Measurements from ENCODE around the gene ADAM11.

The ADAM11 gene

GRCh38 chr17:44749076-44749979 is 9.5 kb upstream of the ADAM11 start:
- TF ChIP-seq CTCF (IDR thresholded peaks at IDR 0.05; ENCODE audit: low read depth, low read length), result no peak
- no peaks in the 10 kb centered on the region for H3K9me3 ChIP-seq (ENCODE audit: severe bottlenecking)
- no peak for DNase-seq
- peaks cover 45% of the 10 kb centered on the region for H3K36me3 ChIP-seq
- peak overlapping the region; percentile 41 for H3K27ac ChIP-seq
- H3K27me3 ChIP-seq (ENCODE audit: insufficient read depth, low read depth, severe bottlenecking), result no peaks in the 10 kb centered on the region
- no peak overlapping the region for H3K4me3 ChIP-seq (ENCODE audit: low read depth, low read length)

GRCh38 chr17:44749980-44750318 is 8.8 kb upstream of the ADAM11 start:
- Histone ChIP-seq H3K36me3 (peaks cover 45% of the 10 kb centered on the region), H3K27ac (peak overlapping the region; percentile 41), H3K9me3 (ENCODE audit: severe bottlenecking) (no peaks in the 10 kb centered on the region), H3K4me3 (ENCODE audit: low read depth, low read length) (no peak overlapping the region), H3K27me3 (ENCODE audit: insufficient read depth, low read depth, severe bottlenecking) (no peaks in the 10 kb centered on the region)
- no peak for DNase-seq
- no peak for TF ChIP-seq CTCF (IDR thresholded peaks at IDR 0.05; ENCODE audit: low read depth, low read length)

- H3K36me3 ChIP-seq, result peaks cover 45% of the 10 kb centered on the region
Measured at GRCh38 chr17:44751331-44751730, 7.5 kb upstream of the ADAM11 start.

GRCh38 chr17:44751806-44752205 is 7.0 kb upstream of the ADAM11 start:
- H3K4me3 ChIP-seq (ENCODE audit: low read depth, low read length), result no peak overlapping the region
- no peak for TF ChIP-seq CTCF (IDR thresholded peaks at IDR 0.05; ENCODE audit: low read depth, low read length)
- no peak overlapping the region for H3K27ac ChIP-seq
- peaks cover 45% of the 10 kb centered on the region for H3K36me3 ChIP-seq
- no peak for DNase-seq
- no peaks in the 10 kb centered on the region for H3K9me3 ChIP-seq (ENCODE audit: severe bottlenecking)
- H3K27me3 ChIP-seq (ENCODE audit: insufficient read depth, low read depth, severe bottlenecking), result no peaks in the 10 kb centered on the region

More at GRCh38 chr17:44751331-44751730, 7.5 kb upstream of the ADAM11 start:
- no peak for TF ChIP-seq CTCF (IDR thresholded peaks at IDR 0.05; ENCODE audit: low read depth, low read length)
- Histone ChIP-seq H3K9me3 (ENCODE audit: severe bottlenecking) (no peaks in the 10 kb centered on the region), H3K27me3 (ENCODE audit: insufficient read depth, low read depth, severe bottlenecking) (no peaks in the 10 kb centered on the region), H3K4me3 (ENCODE audit: low read depth, low read length) (no peak overlapping the region), H3K27ac (no peak overlapping the region)
- DNase-seq, result no peak

- no peak overlapping the region for H3K4me3 ChIP-seq (ENCODE audit: low read depth, low read length)
- no peaks in the 10 kb centered on the region for H3K27me3 ChIP-seq (ENCODE audit: insufficient read depth, low read depth, severe bottlenecking)
- no peak for TF ChIP-seq CTCF (IDR thresholded peaks at IDR 0.05; ENCODE audit: low read depth, low read length)
- H3K36me3 ChIP-seq, result peaks cover 31% of the 10 kb centered on the region
- DNase-seq, result no peak
- no peaks in the 10 kb centered on the region for H3K9me3 ChIP-seq (ENCODE audit: severe bottlenecking)
- H3K27ac ChIP-seq, result no peak overlapping the region
Measured at GRCh38 chr17:44752953-44753861, 5.6 kb upstream of the ADAM11 start.

Data from WERI-Rb-1 (cell line).